Prostate gland (tissue), 1 donor: ENCODE results near the gene CORIN.

Experiments
- POLR2A ChIP-seq: fragments of 450-650 bp; IDR thresholded peaks from one replicate; pipeline ENCODE4 v1.6.1; 2016; ENCODE audit warnings: antibody characterized with exemption, mild to moderate bottlenecking
- POLR2AphosphoS5 ChIP-seq: sonication (generic); formaldehyde crosslinking; IDR thresholded peaks from one replicate; pipeline ENCODE4 v1.6.1; 2017; ENCODE audit warnings: antibody characterized with exemption

DNA sequence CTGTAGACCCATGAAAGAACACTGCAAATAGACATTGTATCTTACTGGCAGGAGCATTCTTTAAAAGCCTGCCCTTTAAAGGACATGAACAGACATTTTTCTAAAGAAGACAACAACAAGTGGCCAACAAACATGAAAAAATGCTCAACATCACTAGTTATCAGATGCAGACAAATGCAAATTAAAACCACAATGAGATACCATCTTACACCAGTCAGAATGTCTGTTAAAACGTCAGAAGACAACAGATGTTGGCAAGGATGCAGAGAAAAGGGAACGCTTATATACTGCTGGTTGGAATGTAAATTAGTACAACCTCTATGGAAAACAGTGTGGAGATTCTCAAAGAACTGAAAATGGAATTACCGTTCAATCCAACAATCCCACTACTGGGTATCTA lies 275.6 kb downstream of the CORIN start:
- TF ChIP-seq POLR2A (no peak), POLR2AphosphoS5 (no peak)
